Inflammatory macrophage (primary cell): ENCODE measurements around the gene PTPRC.

Source experiments
- DNase-seq, 2 donors: peaks; one replicate each; pipeline ENCODE4 v3.0.0-alpha.2; 2020 to 2022

PTPRC gene

GRCh38 chr1:198677871-198678270, 39.0 kb downstream of the PTPRC start:
- DNase-seq: peak in 1 of 2 donors; percentile 86

DNA sequence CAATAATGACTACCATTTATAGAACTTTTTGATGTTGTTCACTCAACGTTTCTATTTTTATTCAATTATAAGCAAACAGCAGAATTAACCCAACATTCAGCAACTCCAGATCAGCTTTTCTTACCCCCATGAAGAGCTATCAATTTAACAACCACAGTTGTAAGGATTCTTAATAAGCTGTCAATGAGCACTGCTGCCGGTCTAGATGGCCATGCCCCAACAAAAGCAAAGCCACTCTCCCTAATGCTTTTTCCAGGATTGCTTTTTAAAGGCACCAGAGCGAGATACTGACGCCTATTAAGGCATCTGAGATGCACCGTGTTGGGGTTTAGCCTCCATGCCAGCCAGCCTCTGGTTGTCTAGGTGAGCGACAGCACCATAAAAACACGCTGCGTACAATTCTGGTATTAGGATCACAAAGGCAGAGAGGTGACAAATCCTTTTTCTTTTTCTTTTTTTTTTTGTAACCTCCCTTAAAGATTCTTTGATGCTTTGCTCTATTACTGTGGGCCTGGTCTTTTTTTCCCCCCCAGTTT, 39.5 kb downstream of the PTPRC start:
- no peak for DNase-seq

DNA sequence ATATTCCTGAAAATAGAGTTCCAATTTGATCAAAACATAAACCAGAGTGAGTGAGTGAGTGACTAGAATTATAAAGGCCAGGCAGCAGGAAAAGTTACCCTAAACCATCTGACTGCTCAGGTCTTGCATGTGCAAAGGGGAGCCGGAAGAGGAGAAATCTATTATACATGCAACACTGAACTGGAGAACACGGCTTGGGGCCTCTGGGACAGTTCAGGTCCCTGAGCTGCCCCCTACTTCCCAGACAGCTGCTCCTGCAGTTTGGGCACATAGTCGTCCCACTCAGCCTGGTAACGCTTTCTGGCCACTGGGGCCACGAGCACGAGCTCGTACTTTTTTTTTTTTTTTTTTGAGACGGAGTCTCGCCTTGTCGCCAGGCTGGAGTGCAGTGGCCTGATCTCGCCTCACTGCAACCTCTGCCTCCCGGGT, 40.1 kb downstream of the PTPRC start:
- no peak for DNase-seq

- DNase-seq: no peak
These were observed 40.8 kb downstream of the PTPRC start for GRCh38 chr1:198679535-198680173.

GRCh38 chr1:198680174-198680875, 41.5 kb downstream of the PTPRC start:
- DNase-seq: no peak

- DNase-seq: no peak
These were observed 42.4 kb downstream of the PTPRC start for GRCh38 chr1:198681252-198681651.

GRCh38 chr1:198681831-198682759, 43.3 kb downstream of the PTPRC start:
- peak; percentile 99 for DNase-seq

- no peak for DNase-seq
These were observed 44.0 kb downstream of the PTPRC start for GRCh38 chr1:198682850-198683249.

DNA sequence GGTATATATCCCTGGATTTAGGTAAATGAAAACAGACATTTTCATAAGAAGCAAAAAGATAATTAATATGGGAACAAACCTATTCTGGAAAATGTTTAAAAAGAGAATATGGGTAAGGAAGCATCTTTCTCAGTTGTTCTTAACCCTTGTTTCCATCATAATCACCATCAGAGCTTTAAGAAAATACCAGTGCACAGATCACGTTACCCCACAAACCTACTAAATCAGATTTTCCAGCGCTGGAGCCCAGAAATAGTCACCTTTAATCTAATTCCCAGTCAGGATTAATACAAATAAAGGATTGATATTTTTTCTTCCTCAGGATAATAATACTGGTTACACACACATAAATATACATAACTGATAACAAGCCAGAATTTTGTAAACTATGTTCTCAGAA, 44.6 kb downstream of the PTPRC start:
- DNase-seq: no peak

DNA sequence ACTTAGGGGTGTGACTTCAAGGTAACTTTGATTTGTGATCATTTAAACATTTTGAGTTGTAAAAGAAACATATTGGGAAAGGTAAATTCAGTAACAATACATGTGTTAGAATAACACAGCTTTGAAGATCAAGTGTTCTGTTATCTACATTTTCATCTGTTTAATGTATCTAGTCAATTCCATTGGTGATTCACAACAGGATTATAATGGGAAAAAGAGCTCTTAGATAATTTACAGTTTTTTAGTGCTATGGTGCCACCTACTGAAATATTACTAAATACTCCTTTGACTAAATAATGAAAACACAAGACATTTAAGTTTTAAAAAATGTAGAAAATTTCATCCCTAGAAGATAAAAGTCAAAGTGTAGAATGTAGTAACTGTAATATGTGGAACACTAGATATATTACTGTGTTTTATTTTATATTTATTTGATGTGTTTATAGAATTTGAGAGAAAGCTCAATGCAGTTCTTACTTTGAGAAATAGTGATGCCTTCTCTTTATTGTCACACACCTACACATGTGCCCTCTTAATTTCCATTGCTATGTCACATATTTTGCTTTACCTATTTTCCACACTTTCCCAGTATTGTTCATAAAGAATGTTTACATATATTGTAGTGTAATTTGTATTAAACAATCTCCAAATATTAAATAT, 47.4 kb downstream of the PTPRC start:
- peak in 1 of 2 donors; percentile 44 for DNase-seq

DNA sequence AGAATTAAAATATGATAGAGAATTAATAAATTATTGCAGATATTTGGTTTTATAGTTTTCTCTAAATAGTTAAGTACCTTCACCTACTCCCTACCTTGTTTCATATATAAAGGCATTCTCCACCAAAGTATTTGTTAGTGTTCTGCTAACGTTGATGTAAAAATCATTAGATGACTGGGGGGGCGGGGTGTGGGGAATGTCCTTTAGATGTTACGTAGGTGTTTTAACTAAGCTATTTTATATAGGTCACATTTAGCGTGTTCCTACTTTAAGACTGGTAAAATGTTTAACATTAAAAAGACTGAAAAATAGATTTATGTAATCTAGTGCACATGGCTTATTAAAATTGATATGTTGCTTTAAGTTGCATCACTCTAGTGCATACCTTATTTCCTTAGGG, 48.6 kb downstream of the PTPRC start:
- no peak for DNase-seq

GRCh38 chr1:198691063-198691462, 52.2 kb downstream of the PTPRC start:
- DNase-seq: no peak

GRCh38 chr1:198693321-198693720, 54.5 kb downstream of the PTPRC start:
- DNase-seq: no peak

- DNase-seq: no peak
These were observed 55.7 kb downstream of the PTPRC start for GRCh38 chr1:198694542-198694941.

GRCh38 chr1:198696211-198696610, 57.4 kb downstream of the PTPRC start:
- DNase-seq: no peak

DNA sequence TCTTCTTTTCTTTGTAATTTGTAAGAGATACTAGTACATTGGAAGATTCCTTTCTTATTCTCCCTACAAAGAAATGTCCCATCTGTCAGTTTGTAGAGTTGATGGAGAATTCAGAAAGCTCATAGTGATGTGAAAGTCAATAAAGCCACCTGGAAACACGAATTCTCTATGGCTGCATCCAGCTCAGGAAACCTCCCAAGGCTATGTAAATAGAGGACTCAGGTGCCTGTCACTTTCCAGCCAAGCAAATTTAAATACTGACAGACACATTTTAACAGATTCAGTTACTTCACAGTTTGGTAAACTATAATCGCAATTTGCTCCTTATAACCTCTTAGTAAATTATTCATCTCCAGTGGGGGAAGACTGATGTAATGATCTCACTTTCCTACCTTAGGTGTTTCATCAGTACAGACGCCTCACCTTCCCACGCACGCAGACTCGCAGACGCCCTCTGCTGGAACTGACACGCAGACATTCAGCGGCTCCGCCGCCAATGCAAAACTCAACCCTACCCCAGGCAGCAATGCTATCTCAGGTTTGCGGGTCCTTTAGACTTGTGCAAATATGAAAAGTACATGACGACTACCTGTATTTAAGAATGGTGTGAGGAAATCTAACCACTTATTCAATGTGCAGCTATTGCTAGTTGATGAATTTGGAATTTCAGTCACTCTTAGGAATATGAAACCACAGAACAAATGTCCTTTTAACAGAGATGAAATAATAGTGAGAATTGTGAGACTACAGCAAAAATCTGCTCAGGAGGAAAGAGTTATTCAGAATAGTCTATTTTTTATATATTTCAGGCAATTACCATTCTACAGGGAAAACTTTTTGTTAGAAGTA, 60.6 kb downstream of the PTPRC start:
- DNase-seq: peak in 1 of 2 donors; percentile 18

GRCh38 chr1:198700016-198700392, 61.2 kb downstream of the PTPRC start:
- DNase-seq: no peak

- DNase-seq: no peak
These were observed 61.6 kb downstream of the PTPRC start for GRCh38 chr1:198700396-198700795.

DNA sequence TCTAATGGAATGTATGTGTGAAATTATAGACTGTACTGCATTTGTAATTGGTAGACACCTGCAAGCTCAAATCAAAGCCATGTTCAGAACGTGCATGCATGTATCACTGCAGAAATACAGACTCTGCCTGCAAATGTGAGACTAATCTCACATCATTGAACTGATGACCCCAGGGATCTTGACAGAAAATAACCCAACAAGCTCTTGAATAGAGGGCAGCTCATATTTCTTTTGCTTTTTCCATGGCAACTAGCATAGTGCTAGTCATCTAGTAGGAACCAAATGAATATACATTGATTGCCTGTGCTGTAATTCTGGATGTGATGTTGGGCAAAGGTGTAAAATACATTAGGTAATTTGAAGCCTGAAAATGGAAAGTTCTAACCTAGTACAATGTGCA, 62.4 kb downstream of the PTPRC start:
- no peak for DNase-seq

GRCh38 chr1:198701766-198702539, 63.1 kb downstream of the PTPRC start:
- no peak for DNase-seq
